Natural killer cell (primary cell): Measurements from ENCODE around the gene PLXNA4. TPM values are rescaled to one million over a fixed set of nuclear protein-coding genes. Genes with fewer than 3 reads are reported as not detected.

Experiments used
- ATAC-seq, 3 donors: fragments of 150-1000 bp in 2 of 3; fragments of 200-7000 bp in 1 of 3; cut with Tn5 transposase; 1 replicate in 1 of 3; 2 replicates in 2 of 3; pipeline ENCODE4 v1.10.0; 2021; ENCODE audit warnings: mild to moderate bottlenecking in 2 of 3, moderate library complexity in 2 of 3
- DNase-seq, 2 donors: peaks; one replicate each; pipeline versions ENCODE4 v3.0.0 to v3.0.0-alpha.2; 2013 to 2021; ENCODE audit warnings: mixed read lengths in 1 of 2
- H3K27ac ChIP-seq: one replicate; pipeline ENCODE4 v1.5.1; 2013; ENCODE audit warnings: mild to moderate bottlenecking, low read length
- H3K27me3 ChIP-seq: one replicate; pipeline ENCODE4 v1.6.1; 2013; ENCODE audit warnings: low read length; ENCODE audit not compliant: control insufficient read depth, insufficient read depth
- H3K36me3 ChIP-seq: one replicate; pipeline ENCODE4 v1.6.1; 2013; ENCODE audit warnings: low read length; ENCODE audit not compliant: control insufficient read depth, insufficient read depth
- H3K4me1 ChIP-seq: one replicate; pipeline ENCODE4 v1.6.1; 2013; ENCODE audit warnings: low read length; ENCODE audit not compliant: control insufficient read depth, insufficient read depth
- H3K4me3 ChIP-seq: one replicate; pipeline ENCODE4 v1.5.1; 2013; ENCODE audit warnings: low read length
- H3K9me3 ChIP-seq: one replicate; pipeline ENCODE4 v1.6.1; 2013; ENCODE audit warnings: low read length; ENCODE audit not compliant: control insufficient read depth, insufficient read depth
- H3K27ac Mint-ChIP-seq, 2 donors: one replicate each; pipeline ENCODE4 v1.8.0; 2022; ENCODE audit warnings: mild to moderate bottlenecking in 2 of 2, mixed read lengths in 2 of 2, moderate library complexity in 1 of 2
- H3K27me3 Mint-ChIP-seq, 2 donors: one replicate each; pipeline ENCODE4 v1.8.0; 2022; ENCODE audit warnings: low read depth in 2 of 2, mixed read lengths in 2 of 2
- H3K36me3 Mint-ChIP-seq: one replicate; pipeline ENCODE4 v1.8.0; 2022; ENCODE audit warnings: mixed read lengths
- H3K4me1 Mint-ChIP-seq, 2 donors: one replicate each; pipeline ENCODE4 v1.8.0; 2022; ENCODE audit warnings: mixed read lengths in 2 of 2
- H3K4me3 Mint-ChIP-seq: one replicate; pipeline ENCODE4 v1.8.0; 2022; ENCODE audit warnings: mild to moderate bottlenecking, moderate library complexity, mixed read lengths
- H3K9me3 Mint-ChIP-seq, 2 donors: one replicate each; pipeline ENCODE4 v1.8.0; 2022; ENCODE audit warnings: mixed read lengths in 2 of 2
- WGBS: methylation state at CpG from one replicate; pipeline ENCODE4 v1.1.7; 2013; ENCODE audit warnings: missing lambda C conversion rate; ENCODE audit not compliant: insufficient coverage; 5-methylcytosine and 5-hydroxymethylcytosine counted together
- intact Hi-C: fragments of 100-400 bp; cut with micrococcal nuclease; formaldehyde crosslinking; loops from one replicate; pipeline ENCODE4 v1.14.2; 2022
- total RNA-seq, 4 donors: library from RNA; stranded (reverse); fragments of 120-200 nt in 1 of 4; gene quantifications; one replicate each; pipeline versions ENCODE4 v1.2.3 to v1.2.4, GENCODE V29; 2013 to 2022
- TF ChIP-seq, protein P1 (sequence below): fragments of 200-600 bp; IDR thresholded peaks from one replicate; pipeline ENCODE4 v1.8.0; 2022; ENCODE audit warnings: antibody characterized with exemption

The PLXNA4 gene
- total RNA-seq, 3 donors from 2014 or later (not counting 1 experiment from before 2014, with no cell fraction given), result 5.1 to 15.3 (median 10.9) TPM

DNA sequence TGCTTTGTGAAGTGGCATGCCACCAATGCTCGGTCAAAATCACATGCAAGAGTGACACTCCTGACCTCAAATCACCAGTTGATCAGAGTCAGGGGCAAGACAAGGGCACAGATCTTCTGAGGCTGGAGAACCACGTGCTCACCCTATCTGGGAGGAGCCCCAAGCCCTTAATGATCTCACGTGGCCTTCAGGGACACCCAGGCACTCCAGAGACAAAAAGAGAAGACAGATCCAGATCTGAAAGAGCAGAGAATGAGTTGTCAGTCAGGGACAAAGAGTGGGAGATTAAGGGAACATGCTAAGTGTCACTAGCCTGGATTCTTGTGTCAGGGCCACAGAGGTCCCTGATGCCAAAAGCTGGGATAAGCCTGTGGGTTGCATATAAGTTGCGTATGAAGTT, 134.3 kb downstream of the PLXNA4 start:
- H3K27me3 Mint-ChIP-seq, result peaks cover 0 to 8% of the 10 kb centered on the region in 2 donors
- TF ChIP-seq, protein P1, sequence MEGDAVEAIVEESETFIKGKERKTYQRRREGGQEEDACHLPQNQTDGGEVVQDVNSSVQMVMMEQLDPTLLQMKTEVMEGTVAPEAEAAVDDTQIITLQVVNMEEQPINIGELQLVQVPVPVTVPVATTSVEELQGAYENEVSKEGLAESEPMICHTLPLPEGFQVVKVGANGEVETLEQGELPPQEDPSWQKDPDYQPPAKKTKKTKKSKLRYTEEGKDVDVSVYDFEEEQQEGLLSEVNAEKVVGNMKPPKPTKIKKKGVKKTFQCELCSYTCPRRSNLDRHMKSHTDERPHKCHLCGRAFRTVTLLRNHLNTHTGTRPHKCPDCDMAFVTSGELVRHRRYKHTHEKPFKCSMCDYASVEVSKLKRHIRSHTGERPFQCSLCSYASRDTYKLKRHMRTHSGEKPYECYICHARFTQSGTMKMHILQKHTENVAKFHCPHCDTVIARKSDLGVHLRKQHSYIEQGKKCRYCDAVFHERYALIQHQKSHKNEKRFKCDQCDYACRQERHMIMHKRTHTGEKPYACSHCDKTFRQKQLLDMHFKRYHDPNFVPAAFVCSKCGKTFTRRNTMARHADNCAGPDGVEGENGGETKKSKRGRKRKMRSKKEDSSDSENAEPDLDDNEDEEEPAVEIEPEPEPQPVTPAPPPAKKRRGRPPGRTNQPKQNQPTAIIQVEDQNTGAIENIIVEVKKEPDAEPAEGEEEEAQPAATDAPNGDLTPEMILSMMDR, result no peak
- H3K27ac Mint-ChIP-seq, result peak overlapping the region; percentile 15 to 29
- H3K4me3 Mint-ChIP-seq, result no peak overlapping the region
- H3K4me1 Mint-ChIP-seq, result peaks cover 75 to 76% of the 10 kb centered on the region in 2 donors
- no peaks in the 10 kb centered on the region for H3K9me3 ChIP-seq
- H3K9me3 Mint-ChIP-seq, result no peaks in the 10 kb centered on the region
- WGBS, result 47% methylated on average over 4 of the region's 4 CpGs
- no peak for ATAC-seq
- intact Hi-C loops, result no loop called here
- DNase-seq, result no peak
- no peak overlapping the region for H3K4me3 ChIP-seq
- H3K4me1 ChIP-seq, result peaks cover 55% of the 10 kb centered on the region
- H3K27ac ChIP-seq, result no peak overlapping the region
- H3K36me3 Mint-ChIP-seq, result no peaks in the 10 kb centered on the region
- H3K36me3 ChIP-seq, result no peaks in the 10 kb centered on the region
- H3K27me3 ChIP-seq, result no peaks in the 10 kb centered on the region

DNA sequence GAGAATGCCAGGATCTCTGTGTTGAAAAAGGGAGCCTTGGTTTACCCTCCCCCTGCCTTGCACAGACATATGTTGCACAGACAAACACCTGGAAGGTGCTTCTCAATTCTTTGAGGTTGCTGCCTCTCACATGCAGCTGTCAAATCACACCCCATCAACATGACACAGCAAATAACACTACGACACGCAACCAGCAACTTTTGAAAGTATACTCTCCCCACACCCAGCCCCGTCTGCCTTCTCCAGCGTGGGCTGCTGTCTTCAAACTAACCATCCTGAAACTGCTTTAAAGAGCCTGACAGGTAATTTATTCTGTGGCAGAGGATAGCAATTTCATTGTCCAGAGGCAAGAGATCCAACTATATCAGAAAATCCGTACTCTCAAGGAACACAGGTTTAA, 136.1 kb downstream of the PLXNA4 start:
- intact Hi-C loops, result no loop called here
- no peak overlapping the region for H3K4me3 ChIP-seq
- no peak for DNase-seq
- ATAC-seq, result no peak
- Mint-ChIP-seq H3K27ac (peak overlapping the region in 1 of 2 donors; percentile 62), H3K27me3 (peaks cover 0 to 8% of the 10 kb centered on the region in 2 donors), H3K4me3 (no peak overlapping the region), H3K36me3 (no peaks in the 10 kb centered on the region), H3K4me1 (peaks cover 77 to 78% of the 10 kb centered on the region in 2 donors), H3K9me3 (no peaks in the 10 kb centered on the region)
- H3K27me3 ChIP-seq, result no peaks in the 10 kb centered on the region
- TF ChIP-seq, protein P1, result no peak
- no peaks in the 10 kb centered on the region for H3K9me3 ChIP-seq
- peaks cover 65% of the 10 kb centered on the region for H3K4me1 ChIP-seq
- WGBS, result 47% methylated on average over 4 of the region's 5 CpGs
- no peaks in the 10 kb centered on the region for H3K36me3 ChIP-seq
- H3K27ac ChIP-seq, result no peak overlapping the region

DNA sequence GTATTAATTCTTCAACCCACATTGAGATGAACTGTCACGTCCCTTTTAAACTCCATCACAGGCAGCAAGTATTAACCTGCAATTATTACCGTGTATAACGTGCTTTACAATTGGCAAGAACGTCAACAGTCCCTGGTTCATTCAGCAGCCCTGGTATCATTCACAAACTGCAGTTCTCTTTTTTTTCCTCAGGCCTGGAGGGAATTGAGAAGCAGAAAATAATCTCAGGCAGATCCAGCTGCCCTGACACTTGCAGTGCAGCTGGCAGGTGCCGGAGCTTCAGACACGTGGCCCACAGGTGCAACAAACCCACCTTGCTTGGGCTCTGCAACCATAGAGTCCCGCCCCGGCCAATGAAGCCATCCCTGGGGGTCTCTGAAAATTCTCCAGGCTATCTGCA, 137.3 kb downstream of the PLXNA4 start:
- 77% methylated on average over 8 of the region's 8 CpGs for WGBS
- DNase-seq (no peak), ATAC-seq (no peak)
- H3K4me3 ChIP-seq, result no peak overlapping the region
- no peaks in the 10 kb centered on the region for H3K9me3 Mint-ChIP-seq
- no peaks in the 10 kb centered on the region for H3K36me3 Mint-ChIP-seq
- no peaks in the 10 kb centered on the region for H3K9me3 ChIP-seq
- no peak overlapping the region for H3K4me3 Mint-ChIP-seq
- peaks cover 84 to 85% of the 10 kb centered on the region in 2 donors for H3K4me1 Mint-ChIP-seq
- H3K27ac ChIP-seq, result no peak overlapping the region
- H3K36me3 ChIP-seq, result no peaks in the 10 kb centered on the region
- intact Hi-C loops, result loop anchor here (10.0 kb wide), 1 partner anchor 816 kb away; the partner anchor contains the start of gene EXOC4
- peak overlapping the region in 1 of 2 donors; percentile 88 for H3K27ac Mint-ChIP-seq
- H3K4me1 ChIP-seq, result peaks cover 68% of the 10 kb centered on the region
- H3K27me3 Mint-ChIP-seq, result peaks cover 0 to 6% of the 10 kb centered on the region in 2 donors
- no peaks in the 10 kb centered on the region for H3K27me3 ChIP-seq
- TF ChIP-seq, protein P1, result no peak

DNA sequence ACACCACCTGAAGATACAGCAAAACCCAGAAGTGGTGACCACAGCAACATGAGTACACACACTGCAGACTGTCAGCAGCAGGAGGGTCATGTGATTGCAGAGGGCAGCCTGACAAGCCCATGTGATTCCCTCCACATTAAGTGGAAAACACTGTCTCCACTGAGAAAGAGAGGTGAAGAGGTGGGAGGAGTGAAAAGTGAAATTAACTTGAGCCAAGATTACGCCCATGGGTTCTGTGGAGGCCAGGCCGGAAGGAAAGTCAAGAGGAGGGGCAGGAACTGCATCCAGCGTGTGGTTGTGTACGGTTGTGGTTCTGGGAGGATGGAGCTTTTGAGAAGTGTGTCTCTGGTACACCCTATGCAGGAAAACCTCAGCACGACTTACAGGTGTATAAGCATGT, 138.5 kb downstream of the PLXNA4 start:
- Histone ChIP-seq H3K4me1 (peaks cover 70% of the 10 kb centered on the region), H3K9me3 (no peaks in the 10 kb centered on the region), H3K36me3 (no peaks in the 10 kb centered on the region), H3K4me3 (no peak overlapping the region), H3K27ac (peak overlapping the region; percentile 51), H3K27me3 (no peaks in the 10 kb centered on the region)
- TF ChIP-seq, protein P1, result no peak
- H3K27ac Mint-ChIP-seq, result peak overlapping the region; percentile 56 to 88
- peaks cover 87 to 88% of the 10 kb centered on the region in 2 donors for H3K4me1 Mint-ChIP-seq
- peak overlapping the region; percentile 46 for H3K4me3 Mint-ChIP-seq
- peak in 1 of 2 donors; percentile 61 for DNase-seq
- H3K36me3 Mint-ChIP-seq, result no peaks in the 10 kb centered on the region
- no peaks in the 10 kb centered on the region for H3K9me3 Mint-ChIP-seq
- WGBS, result 2% methylated on average over 5 of the region's 5 CpGs
- peaks cover 0 to 4% of the 10 kb centered on the region in 2 donors for H3K27me3 Mint-ChIP-seq
- ATAC-seq, result peak; percentile 33 to 40 (median 34)
- intact Hi-C loops, result loop anchor here (10.0 kb wide), 1 partner anchor 817 kb away; the partner anchor contains the start of gene EXOC4
